ENCODE data around the gene TSKU.

The TSKU gene

DNA sequence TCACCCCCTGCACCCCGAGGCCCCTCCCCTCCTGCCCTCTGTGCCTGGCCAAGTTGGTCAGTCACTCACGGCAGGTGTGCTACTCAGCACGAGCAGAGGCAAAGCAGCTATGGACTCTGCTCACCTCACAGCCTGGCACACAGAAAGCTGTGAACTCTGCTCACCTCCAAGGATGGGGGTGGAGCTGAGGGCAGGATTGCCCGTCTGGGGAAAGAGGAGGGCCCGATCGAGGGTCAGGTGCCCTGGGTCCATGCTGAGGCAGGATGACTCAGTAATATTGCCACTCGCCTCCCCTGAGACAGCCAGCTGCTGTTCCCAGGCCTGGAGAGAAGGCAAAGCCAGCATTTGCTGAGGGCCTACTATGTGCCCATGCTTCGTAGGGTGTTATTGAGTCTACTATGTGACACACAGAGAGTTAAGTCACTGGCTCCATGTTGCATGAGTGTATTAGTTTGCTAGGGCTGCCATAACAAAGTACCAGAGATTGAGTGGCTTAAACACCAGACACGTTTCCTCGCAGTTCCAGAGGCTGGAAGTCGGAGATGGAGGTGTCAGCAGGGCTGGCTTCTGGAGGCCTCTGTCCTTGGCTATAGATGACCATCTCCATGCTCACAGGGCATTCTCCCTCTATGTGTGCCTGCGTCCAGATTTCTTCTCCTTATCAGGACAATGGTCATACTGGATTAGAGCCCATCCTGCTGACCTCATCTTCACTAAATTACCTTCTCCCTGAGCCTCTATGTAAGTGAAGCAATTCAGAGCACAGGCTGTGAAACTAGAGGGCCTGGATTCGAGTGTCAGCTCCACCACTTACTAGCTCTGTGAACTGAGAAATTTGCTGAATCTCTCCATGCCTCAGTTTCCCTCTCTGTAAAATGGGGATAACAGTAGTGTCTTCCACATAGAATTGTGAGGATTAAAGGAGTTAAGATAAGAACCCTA is 13.2 kb upstream of the TSKU start:
- no peak overlapping the region for H3K4me3 ChIP-seq (ENCODE audit: low read depth, low read length)
- TF ChIP-seq, protein P1, sequence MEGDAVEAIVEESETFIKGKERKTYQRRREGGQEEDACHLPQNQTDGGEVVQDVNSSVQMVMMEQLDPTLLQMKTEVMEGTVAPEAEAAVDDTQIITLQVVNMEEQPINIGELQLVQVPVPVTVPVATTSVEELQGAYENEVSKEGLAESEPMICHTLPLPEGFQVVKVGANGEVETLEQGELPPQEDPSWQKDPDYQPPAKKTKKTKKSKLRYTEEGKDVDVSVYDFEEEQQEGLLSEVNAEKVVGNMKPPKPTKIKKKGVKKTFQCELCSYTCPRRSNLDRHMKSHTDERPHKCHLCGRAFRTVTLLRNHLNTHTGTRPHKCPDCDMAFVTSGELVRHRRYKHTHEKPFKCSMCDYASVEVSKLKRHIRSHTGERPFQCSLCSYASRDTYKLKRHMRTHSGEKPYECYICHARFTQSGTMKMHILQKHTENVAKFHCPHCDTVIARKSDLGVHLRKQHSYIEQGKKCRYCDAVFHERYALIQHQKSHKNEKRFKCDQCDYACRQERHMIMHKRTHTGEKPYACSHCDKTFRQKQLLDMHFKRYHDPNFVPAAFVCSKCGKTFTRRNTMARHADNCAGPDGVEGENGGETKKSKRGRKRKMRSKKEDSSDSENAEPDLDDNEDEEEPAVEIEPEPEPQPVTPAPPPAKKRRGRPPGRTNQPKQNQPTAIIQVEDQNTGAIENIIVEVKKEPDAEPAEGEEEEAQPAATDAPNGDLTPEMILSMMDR (IDR thresholded peaks at IDR 0.05; ENCODE audit: low read depth, low read length), result no peak
- DNase-seq (ENCODE audit: low read depth, low spot score), result no peak
- in situ Hi-C loops (cut with HindIII; ENCODE audit: low sequenced_read_pairs), result no loop called here

DNA sequence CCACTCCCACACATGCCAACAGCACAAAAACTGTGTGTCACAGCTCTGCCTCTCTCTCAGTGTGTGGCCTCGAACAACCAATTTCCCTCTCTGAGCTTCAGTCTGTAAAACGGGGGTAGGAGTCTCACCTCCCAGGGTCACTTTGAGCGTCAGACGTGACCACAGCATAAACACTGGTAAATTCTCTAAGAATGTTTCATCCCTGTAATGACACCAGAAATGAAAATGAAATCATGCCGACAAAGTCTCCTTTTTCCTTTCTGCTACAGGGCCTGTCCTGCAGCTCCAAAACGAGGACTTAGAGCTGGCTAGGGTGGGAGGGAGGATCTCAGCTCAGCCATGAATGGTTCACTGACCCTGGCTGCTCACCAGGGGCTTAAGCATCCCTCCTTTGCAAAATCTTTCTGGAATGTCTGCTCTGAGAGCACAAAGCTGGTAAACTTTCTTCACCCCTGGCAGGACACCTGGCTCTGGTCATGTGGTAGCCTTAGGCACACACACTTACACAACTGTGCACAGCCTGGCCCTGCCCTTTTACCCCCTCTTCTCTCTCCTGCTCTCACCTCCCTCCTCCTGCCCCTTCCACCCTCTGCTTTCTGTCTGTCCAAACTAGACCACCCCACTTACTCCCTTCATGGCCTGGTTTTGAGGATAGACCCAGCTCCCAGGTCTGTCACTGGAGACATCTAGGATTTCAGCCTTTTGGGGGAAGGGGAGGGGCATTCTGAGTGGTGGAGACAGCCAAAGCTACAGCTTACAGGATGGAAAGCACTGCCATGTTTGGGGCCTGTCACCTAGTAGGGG is 12.3 kb upstream of the TSKU start:
- in situ Hi-C loops (cut with HindIII; ENCODE audit: low sequenced_read_pairs), result no loop called here
- H3K4me3 ChIP-seq (ENCODE audit: low read depth, low read length), result no peak overlapping the region
- DNase-seq (ENCODE audit: low read depth, low spot score), result peak; percentile 98
- TF ChIP-seq, protein P1 (IDR thresholded peaks at IDR 0.05; ENCODE audit: low read depth, low read length), result no peak

DNA sequence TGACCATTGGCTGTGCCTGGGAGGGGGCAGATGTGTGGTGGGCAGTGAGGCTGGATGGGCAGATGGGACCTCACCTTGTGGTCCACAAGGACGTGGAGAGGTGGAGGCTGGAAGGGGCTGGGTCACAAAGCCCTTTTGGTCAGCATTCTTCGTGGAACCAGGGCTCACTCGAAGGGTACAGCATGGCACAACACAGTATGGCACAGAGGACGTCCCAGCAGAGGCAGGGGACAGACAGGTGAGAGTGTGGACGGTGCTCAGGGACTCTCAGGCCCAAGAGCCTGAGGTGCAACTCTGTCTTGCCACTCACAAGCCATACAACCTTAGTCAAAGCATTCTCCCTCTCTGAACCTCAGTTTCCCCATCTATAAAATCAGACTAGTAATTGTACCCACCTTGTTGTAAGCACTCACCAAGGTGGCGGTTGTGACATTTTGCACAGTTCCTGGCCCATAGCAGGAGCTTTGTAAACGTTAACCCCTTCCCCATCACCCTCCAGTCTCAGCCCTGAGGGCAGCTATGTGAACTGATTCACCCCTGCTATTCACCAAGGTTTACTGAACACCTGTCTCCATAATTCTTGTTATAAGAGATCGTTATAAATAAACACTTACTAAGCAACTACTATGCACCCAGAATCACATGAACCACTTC is 11.6 kb upstream of the TSKU start:
- TF ChIP-seq, protein P1 (IDR thresholded peaks at IDR 0.05; ENCODE audit: low read depth, low read length), result no peak
- no peak for DNase-seq (ENCODE audit: low read depth, low spot score)
- no peak overlapping the region for H3K4me3 ChIP-seq (ENCODE audit: low read depth, low read length)
- in situ Hi-C loops (cut with HindIII; ENCODE audit: low sequenced_read_pairs), result no loop called here

DNA sequence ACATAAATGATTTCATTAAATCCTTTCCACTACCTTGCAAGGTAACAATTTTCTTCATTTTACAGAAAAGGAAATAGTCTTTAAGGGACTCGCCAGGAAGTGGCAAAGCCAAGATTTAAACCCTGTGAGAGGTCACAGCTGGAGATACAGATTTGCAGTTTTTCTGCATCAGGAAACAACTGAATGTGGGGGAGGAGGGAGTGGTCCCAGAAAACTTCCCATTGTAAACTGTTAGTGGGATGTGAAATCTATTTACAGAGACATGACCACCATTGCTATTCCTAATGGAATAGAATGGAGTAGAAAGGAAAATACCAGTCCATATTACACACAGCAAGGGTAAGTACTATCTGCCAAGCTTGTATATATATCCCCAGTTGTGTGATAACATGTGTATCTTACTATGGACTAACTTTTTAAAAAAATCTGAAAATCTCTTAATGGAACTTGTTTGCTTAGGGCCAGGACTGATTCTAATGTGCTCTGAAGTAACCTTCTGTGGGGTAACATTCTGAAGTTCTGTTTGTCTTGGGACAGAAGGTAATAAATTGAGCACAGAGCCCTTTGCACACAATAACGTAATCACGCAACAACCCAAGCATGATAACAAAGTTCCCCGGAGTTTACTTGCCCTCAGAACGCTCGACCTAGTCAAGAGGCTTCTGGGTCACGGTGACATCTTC is 10.9 kb upstream of the TSKU start:
- DNase-seq (ENCODE audit: low read depth, low spot score), result no peak
- no peak overlapping the region for H3K4me3 ChIP-seq (ENCODE audit: low read depth, low read length)
- TF ChIP-seq, protein P1 (IDR thresholded peaks at IDR 0.05; ENCODE audit: low read depth, low read length), result no peak
- in situ Hi-C loops (cut with HindIII; ENCODE audit: low sequenced_read_pairs), result no loop called here

DNA sequence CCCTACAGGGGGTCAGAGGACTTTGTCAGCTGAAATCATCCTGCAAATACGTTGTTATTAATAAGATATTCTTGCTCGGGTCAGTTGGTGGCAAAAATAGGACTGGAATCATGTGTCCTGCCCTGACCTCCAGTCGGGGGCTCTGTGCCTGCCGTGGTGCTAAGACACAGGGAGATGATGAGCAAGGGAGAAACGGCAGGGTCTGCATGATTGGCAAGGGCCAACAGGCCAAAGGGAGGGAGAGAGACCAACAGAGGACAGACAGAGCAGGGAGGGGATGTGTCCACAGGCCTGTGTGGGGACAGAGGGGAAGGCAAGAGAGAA is 10.4 kb upstream of the TSKU start:
- no peak overlapping the region for H3K4me3 ChIP-seq (ENCODE audit: low read depth, low read length)
- in situ Hi-C loops (cut with HindIII; ENCODE audit: low sequenced_read_pairs), result no loop called here
- DNase-seq (ENCODE audit: low read depth, low spot score), result no peak
- TF ChIP-seq, protein P1 (IDR thresholded peaks at IDR 0.05; ENCODE audit: low read depth, low read length), result no peak

DNA sequence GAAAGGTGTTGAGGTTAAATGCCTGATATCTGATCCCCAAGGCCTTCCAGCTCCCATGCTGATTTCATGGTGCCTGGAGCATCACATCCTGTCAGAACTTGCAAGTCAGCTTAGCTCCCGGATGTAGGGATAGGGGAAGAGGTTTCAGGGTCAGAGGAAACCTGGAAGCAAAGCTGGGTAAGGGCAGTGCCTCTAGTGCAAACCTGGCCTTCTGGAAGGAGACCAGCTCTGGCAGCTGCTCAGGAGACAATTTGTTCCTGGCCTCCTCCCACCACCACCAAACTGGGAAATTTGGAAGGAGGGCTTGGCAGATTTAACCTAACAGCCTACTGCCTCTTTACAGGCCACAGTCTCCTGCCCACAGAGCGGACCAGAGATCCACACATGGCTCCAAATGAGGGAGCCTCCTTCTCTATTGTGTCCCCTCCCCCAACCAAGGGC is 9.2 kb upstream of the TSKU start:
- TF ChIP-seq, protein P1 (IDR thresholded peaks at IDR 0.05; ENCODE audit: low read depth, low read length), result no peak
- H3K4me3 ChIP-seq (ENCODE audit: low read depth, low read length), result no peak overlapping the region
- no peak for DNase-seq (ENCODE audit: low read depth, low spot score)
- in situ Hi-C loops (cut with HindIII; ENCODE audit: low sequenced_read_pairs), result no loop called here
